NCI-H2029 (cell line): ENCODE measurements around the gene CD209.

Experiments
- DNase-seq: peaks from one replicate; lab custom pipeline; 2025; lab: John Stamatoyannopoulos, UW

Gene CD209

DNA sequence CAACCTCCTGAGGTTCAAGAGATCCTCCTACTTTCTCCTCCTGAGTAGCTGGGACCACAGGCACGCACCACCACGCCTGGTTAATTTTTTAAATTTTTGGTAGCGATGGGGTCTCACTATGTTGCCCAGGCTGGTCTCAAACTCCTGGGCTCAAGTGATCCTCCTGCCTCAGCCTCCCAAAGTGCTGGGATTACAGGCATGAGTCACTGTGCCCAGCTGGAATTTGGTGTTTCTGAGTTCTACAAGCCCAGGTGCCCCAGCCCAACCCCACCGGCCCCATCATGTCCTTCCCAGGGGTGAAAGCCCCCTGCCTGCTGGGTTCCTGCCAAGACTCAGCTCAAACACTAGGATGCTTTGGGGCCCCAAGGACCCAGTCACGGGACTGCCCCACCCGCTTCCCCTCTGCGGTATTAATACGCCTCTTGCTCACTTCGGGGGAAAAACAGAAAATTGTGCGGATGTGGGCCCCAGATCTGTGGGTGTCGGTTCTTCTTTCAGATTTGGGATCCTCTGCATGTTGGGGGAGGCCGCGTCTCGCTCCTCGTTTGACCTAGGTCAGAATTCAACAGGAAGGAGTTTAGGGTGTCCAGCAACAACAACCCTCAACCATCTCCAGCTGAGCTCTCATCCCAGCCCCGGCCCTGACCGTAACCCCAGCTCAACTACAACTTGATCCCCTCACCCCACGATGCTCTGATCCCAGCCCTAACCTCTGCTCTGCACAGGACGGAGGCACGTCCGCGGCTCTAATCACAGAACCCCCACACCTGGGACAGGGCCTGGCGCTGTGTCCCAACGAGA, 41.7 kb downstream of the CD209 start:
- no peak for DNase-seq

DNA sequence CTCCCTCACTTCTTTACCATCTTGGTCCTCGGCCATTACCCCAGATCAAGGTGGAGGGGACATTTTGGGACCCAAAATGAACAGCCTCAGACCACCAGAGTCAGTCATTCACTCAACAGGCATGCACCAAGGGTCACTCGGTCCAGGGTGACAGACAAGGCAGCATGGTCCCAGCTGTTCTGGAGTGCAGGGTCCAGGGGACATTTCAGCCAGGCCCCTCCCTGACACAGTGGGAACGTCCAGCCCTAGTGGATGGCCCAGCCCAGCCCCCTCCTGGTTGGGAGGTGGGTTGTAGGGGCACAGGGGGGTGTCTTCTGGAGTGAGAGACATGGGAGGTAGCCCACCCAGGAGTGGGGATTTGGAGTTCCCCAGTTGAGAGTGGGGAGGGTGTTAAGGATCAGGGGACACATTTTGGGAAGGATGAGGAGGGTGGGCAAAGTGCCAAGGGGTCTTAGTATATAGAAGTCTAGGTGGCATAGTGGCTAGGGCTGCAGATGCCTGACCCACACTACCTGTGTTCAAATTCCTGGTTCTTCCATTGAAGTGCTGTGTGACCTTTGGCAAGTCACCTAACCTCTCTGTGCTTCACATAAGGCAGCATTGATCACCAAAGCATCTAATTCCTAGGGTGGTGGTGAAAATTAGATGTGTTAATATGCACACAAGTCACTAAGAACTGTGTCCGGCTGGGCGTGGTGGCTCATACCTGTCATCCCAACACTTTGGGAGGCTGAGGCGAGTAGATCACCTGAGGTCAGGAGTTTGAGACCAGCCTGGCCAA, 42.9 kb downstream of the CD209 start:
- no peak for DNase-seq

DNA sequence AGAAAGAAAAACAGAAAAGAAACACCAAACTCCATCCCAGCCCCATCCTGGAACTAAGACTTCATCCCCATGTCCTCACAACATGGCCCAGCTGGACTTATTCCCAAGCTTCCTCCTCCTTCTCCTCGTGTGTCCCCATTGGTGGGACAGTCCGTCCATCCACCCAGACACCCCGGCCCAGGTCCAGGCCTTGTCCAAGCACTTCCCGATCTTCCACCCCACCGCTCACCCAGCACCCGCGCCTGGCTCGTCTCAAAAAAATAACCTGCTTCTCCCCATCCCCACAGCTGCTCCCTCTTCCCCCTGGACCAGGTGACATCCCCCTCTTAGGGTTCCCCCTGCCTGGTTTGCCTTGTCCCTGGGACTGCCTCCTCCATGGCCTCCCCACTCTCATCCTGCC, 44.0 kb downstream of the CD209 start:
- DNase-seq, result no peak

DNA sequence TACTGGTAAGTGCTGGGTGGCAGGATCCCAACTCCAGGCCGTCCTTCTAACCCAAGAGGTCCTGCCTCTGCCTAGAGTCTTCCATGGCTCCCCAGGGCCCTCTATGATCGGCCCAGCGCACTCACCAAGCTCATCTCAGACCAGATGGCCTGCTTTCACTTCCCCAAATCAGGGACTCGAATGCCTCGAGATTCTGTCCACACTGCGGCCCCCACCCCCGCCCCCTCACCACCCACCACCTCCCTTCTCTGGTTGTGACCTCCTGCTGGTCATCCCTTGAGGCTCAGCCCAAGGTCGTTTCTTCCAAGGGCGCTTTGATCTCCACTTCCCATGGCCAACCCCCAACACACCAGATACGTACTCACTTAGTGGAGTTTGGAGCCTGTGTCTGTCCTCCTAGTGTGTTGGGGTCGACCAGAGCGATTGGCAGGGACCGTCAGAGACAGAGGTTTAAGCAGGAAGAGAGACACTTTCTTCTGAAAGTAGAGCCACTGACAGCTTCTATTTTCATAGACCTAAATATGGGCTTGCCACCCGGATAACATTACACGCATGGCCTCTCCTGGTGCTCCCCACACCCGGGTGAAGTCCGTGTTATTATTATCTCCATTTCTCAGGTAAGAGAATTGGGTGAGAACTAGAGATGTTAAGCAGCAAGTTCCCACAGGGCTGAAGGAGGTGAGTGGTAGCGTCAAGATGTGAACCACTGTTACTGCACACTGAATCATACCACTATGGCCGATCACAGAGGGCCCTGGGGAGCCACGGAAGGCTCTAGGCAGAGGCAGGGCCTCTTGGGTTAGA, 45.5 kb downstream of the CD209 start, which contains the start of gene FCER2:
FCER2 (minus strand) TSS at position 478 of the 804 bp plus-strand sequence. CDS start 2,371 bp downstream, outside the sequence.
- DNase-seq, result no peak

DNA sequence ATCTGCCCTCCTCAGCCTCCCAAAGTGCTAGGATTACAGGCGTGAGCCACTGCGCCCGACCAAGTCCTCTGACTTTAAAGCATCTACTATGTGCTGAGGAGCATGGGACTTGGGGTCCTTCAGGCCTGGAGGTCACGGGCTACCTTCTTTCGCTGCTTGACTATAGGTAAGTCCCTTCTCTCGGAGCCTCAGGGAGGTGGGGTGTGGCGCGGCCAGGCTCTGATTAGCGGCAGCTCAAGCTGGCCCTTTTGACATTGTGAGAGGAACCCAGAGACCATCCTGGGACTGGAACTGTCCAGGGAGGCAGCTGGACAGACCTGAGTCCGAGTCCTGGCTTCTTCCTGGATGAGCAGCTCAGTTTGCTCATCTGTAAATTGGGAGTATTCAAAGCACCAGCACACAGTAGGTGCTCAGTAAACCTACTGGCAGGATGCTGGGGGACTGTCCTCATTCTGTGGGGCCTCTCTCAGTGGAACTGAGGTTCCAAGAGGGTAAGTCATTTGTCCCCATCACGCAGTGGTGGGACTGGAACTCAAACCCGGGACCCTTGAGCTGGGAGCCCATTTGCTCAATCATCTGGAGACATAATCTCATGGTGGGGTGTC, 46.2 kb downstream of the CD209 start:
- DNase-seq, result no peak

DNA sequence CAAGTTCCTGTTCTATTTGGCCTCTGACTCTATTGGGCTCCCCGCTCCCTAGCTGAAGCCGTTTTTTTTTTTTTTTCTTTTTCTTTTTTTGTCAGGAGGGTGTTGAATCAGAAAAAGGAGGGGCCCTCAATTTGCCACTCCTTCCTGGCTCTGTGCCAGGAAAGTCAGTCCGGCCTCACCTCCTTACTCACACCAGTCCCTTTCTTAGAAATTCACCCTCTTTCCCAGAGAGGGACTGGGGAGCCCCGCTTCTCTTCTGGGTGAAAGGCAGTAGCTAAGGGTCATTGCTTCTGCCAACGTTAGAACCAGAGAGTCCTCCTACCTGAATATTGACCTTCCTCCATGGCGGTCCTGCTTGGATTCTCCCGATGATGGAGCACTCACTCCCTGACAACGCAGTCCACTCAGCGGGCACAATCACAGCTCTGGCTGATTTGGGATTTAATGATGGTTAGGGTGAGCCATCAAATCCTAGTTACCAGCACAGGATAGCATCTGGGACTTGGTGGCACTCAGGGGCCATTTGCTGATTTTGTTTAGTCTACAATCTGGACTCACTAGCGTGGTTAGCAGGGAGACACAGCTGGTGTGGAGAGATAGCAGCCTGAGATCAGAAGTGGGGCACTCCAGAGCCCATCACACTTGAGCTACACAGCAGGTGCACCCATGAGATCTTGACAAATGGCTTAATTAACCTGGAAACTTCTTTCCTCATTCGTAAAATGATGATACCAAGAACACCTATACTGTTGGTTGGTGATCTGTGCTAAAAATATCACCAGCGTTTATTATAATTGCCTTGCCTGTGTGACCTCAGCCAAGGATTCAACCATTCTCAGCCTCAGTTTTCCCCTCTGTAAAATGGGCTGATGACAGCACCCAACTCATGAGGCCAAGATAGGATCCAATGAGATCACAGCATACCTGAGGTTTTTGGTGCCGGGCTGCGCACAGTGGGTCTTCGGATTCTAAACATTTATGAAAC, 47.6 kb downstream of the CD209 start:
- no peak for DNase-seq

DNA sequence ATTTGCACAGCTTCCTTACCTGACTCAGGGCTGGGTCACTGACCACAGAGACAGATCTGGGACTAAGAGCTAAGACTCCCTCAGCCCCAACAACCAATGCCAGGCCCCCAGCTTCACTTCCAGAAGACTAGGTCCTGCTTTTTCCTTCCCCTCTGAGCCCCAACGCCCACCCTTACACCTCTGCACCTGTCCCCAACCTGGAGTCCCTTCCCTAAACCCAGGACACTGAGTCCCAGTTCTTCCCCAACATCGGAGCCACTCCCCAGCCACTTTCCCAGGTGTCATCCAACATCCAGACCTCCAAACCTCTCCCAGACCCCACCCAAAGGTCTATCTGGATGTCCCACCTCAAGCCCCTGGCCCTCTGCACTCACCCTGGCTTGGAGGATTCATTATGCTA, 48.3 kb downstream of the CD209 start:
- DNase-seq, result no peak

DNA sequence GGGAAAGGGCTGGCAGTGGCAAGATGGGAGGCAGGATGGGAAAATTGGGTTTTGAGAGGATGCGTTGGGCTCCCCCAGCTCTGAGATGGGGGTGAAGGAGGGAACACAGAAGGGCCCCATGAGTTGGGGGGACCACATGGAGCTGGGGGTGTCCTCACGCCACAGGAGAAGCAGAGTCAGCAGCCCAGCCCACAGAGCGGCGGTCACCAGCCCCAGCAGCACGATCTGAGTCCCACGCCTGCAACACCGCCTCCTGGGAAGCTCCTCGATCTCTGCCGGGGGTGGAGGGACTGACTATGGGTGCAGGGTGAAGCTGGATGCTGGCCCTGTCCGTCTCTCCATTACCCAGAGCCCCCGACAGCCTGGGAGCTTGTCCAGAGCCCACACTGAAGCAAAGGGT, 48.8 kb downstream of the CD209 start:
- DNase-seq, result no peak

DNA sequence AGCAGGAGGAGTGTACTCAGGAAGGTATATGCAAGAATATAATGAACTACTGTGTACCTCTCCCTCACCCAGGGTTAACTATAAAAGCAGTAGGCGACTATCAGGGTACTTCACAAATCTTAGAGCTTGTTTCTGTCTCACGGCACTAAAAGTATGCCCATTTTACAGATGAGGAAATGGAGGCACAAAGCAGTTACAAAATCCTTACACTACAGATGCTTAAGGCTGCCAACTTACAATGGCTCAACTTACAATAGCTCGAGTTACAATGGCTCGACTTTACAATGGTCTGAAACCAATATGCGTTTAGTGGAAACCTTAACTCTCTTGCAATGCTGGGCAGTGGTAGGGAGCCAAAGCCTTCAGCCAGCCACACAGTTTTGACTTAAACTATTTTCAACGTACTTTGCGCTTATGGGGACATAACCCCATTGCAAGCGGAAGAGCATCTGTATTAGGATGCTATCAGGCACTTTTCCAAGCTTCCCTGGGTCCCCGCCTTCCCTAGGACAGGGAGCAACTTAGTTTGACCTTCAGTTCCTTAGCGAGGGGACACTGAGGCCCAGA, 49.5 kb downstream of the CD209 start:
- DNase-seq, result no peak

DNA sequence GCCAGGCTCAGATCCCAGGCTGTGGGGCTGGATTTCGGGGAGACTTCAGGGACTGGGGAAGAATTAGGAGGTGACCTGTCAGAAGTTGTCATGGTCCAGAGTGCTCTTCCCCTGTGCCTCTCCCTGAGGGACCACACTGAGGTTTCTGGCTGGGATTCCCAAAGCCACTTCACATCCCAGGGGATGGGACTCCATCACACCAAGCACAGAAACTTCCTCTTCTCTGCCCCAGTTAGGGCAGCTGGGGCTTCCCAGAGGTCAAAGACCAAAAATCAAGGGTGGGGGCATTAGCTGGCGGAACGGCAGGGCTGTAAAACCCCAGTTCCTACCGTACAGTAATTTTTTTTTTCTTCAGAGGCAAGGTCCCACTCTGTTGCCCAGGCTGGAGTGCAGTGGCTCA, 52.8 kb downstream of the CD209 start:
- no peak for DNase-seq

DNA sequence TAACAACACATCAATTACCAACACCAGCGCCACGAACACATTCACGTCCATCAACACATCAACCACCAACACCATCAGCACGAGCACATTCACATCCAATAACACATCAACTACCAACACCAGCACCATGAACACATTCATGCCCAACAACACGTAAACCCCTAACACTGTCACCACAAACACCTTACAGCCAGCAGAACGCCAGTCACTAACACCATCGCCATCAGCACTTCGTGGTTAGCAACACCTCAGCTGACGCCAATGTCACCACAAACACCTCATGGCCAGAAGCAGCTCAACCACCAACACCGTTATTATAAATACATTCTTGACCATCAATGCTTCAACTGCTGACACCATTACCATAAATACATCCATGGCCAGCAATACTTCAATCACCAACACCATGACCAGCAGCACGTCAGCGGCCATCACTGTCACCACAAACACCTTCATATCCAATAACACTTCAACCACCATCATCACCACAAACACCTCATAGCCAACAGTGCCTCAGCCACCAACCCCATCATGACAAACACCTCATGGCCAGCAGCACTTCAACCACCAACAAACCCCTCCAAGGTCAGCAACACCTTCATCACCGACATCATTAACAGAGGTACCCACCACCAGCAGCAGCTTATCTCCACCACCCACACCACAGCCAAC, 54.8 kb downstream of the CD209 start:
- no peak for DNase-seq

DNA sequence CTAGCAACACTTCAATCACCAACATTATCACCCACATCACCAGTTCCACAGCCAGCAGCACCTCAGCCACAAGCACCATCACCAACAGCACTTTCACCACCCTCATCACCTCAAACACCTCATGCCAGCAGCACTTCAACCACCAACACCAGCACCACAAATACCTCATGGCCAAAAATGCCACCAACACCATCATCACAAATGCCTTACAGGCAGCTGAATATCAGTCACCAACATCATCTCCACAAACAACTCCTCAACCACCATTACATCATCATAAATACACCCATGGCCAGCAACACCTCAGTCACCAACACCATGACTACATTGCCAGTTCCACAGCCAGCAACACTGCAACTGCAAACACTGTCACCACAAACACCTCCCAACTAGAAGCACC, 55.8 kb downstream of the CD209 start:
- no peak for DNase-seq

DNA sequence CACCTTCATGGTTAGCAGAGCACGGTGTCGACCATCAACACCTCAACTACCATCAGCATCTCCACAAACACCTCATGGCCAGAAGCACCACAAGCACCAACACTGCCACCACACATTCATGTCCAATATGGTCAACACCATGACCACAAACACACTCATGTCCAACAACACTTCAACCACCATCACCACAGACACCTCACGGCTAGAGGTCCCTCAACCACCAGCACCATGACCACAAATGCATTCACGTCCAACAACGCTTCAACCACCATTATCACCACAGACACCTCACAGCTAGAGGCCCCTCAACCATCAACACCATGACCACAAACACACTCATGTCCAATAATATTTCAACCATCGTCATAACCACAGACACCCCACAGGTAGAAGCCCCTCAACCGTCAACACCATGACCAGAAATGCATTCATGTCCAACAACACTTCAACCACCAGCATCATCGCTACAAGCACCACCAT, 56.5 kb downstream of the CD209 start:
- no peak for DNase-seq
